Common myeloid progenitor, CD34-positive (primary cell): ENCODE data around the gene EXTL1.

ENCODE experiments used
- CTCF ChIA-PET: fragments of 350-600 bp; sonication (Branson Sonifier 250); formaldehyde crosslinking; loops from one replicate; lab custom pipeline; 2021; ENCODE audit warnings: antibody characterized with exemption; lab: Charles Lee
- POLR2A ChIA-PET: fragments of 350-600 bp; sonication (Branson Sonifier 250); formaldehyde crosslinking; loops from one replicate; lab custom pipeline; 2021; ENCODE audit warnings: antibody characterized with exemption; lab: Charles Lee
- DNase-seq, 3 donors: peaks; one replicate each; pipeline versions ENCODE4 v3.0.0 to v3.0.0-alpha.2; 2013
- H3K27ac ChIP-seq, 2 experiments: 1 replicate in 1 of 2; 2 replicates in 1 of 2; pipeline ENCODE4 v1.7.0; 2013; ENCODE audit warnings: inconsistent platforms in 2 of 2, low read length in 2 of 2, mild to moderate bottlenecking in 2 of 2, low read depth in 1 of 2, moderate library complexity in 1 of 2; ENCODE audit not compliant: severe bottlenecking in 2 of 2, insufficient read depth in 1 of 2, poor library complexity in 1 of 2
- H3K27me3 ChIP-seq, 5 experiments: replicated peaks in 2 of 5; 1 replicate in 3 of 5; 2 replicates in 2 of 5; pipeline versions ENCODE4 v1.6.1 to v1.7.0; 2013; ENCODE audit warnings: low read length in 4 of 5, mild to moderate bottlenecking in 2 of 5, moderate library complexity in 2 of 5, inconsistent platforms in 1 of 5; ENCODE audit not compliant: insufficient read depth in 5 of 5, control insufficient read depth in 4 of 5
- H3K36me3 ChIP-seq, 4 experiments: 1 replicate in 2 of 4; 2 replicates in 2 of 4; pipeline versions ENCODE4 v1.6.1 to v1.7.0; 2013; ENCODE audit warnings: low read length in 3 of 4, control low read depth in 1 of 4, mild to moderate bottlenecking in 1 of 4; ENCODE audit not compliant: control insufficient read depth in 4 of 4, insufficient read depth in 4 of 4
- H3K4me1 ChIP-seq, 4 experiments: 1 replicate in 3 of 4; 2 replicates in 1 of 4; pipeline versions ENCODE4 v1.6.1 to v1.7.1; 2013; ENCODE audit warnings: low read length in 3 of 4, mild to moderate bottlenecking in 3 of 4, control low read depth in 1 of 4, inconsistent platforms in 1 of 4, moderate library complexity in 1 of 4; ENCODE audit not compliant: control insufficient read depth in 4 of 4, insufficient read depth in 4 of 4; ENCODE audit errors: control extremely low read depth in 1 of 4
- H3K4me3 ChIP-seq, 7 experiments: 1 replicate in 4 of 7; 2 replicates in 3 of 7; pipeline versions ENCODE4 v1.5.1 to v1.7.0; 2013; ENCODE audit warnings: mild to moderate bottlenecking in 7 of 7, low read length in 6 of 7, moderate library complexity in 6 of 7, inconsistent platforms in 2 of 7, low read depth in 2 of 7, control low read depth in 1 of 7; ENCODE audit not compliant: insufficient read depth in 4 of 7, control insufficient read depth in 1 of 7; ENCODE audit errors: extremely low read depth in 1 of 7
- H3K9me3 ChIP-seq, 5 experiments: 1 replicate in 4 of 5; 2 replicates in 1 of 5; pipeline versions ENCODE4 v1.6.1 to v1.7.1; 2013; ENCODE audit warnings: low read length in 4 of 5, mild to moderate bottlenecking in 2 of 5, inconsistent platforms in 1 of 5, low read depth in 1 of 5, moderate library complexity in 1 of 5; ENCODE audit not compliant: control insufficient read depth in 4 of 5, insufficient read depth in 2 of 5; ENCODE audit errors: control extremely low read depth in 1 of 5
- WGBS: methylation state at CpG from one replicate; pipeline ENCODE4 v1.1.5; 2013; ENCODE audit not compliant: insufficient coverage; 5-methylcytosine and 5-hydroxymethylcytosine counted together

Gene EXTL1

DNA sequence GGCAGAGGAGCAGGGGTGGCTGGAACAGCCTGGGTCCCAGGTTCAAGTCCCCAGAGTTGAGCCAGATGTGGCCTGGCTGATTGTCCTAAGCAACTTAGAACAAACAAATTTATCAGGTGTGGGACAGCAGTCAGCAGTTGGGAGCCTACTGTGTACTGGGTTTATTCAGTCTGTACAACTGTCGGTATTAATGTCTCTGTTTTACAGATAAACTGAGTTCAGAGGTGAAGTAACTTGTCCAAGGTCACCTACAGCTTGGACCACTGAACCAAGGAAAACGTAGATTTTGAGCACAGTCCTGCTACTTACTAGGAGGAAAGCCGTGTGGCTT lies 60.4 kb downstream of the EXTL1 start:
- Histone ChIP-seq H3K27ac (no peak overlapping the region), H3K27me3 (peaks cover 0 to 20% (median 3%) of the 10 kb centered on the region in 5 experiments), H3K4me3 (no peak overlapping the region), H3K4me1 (no peaks in the 10 kb centered on the region), H3K36me3 (no peaks in the 10 kb centered on the region), H3K9me3 (no peaks in the 10 kb centered on the region)
- DNase-seq, result no peak
- CTCF ChIA-PET, result no interaction called here
- WGBS, result 67% methylated on average over 1 of the region's 3 CpGs
- POLR2A ChIA-PET, result no interaction called here

DNA sequence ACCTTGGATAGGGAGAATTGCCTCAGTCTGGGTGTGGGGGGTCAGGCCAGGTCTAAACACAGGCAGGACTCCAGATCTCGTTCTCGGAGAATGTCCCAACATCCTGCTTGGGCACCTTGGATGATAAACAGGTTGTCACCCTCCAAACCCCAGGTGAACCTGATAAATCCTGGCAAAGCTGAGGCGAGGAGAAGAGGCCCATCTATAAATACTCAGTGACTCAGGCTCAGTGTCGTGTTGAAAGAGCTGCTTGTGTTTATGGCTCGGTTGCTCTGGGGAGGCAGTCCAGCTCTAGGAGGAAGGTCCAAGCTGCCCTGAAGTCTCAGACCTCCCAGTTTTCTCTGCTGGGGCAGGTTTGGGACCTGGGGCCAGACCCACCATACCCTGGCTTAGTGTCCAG lies 61.6 kb downstream of the EXTL1 start:
- POLR2A ChIA-PET, result no interaction called here
- no peaks in the 10 kb centered on the region for H3K9me3 ChIP-seq
- CTCF ChIA-PET, result interaction anchor here (1.2 to 1.6 kb wide), 2 partner anchors 62 to 190 kb away, joined by 3 to 4 read pairs; no protein-coding TSS in a partner anchor

DNA sequence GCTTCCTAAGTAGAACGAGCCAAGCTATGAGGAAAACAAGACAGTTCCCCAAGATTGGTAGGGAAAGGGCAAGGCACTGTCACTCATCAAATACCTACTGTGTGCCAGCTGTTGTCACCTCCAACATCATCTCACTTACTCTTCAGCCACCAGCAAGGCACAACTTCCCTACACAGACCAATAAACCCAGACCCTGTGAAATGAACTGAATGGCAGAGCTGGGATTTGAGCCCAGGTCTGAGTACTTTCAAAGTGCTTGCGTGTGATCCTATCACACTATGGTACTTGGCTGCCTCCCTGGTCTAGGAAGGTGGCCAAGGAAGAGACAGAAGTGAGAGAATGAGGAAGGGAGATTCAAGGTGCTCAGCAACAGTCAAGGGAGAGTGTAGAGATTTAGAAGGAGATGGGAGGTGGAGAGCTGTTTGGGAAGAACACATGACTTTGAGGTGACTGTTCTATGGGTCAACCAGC lies 62.6 kb downstream of the EXTL1 start:
- Histone ChIP-seq H3K4me3 (no peak overlapping the region), H3K9me3 (no peaks in the 10 kb centered on the region), H3K36me3 (no peaks in the 10 kb centered on the region), H3K4me1 (no peaks in the 10 kb centered on the region), H3K27ac (no peak overlapping the region), H3K27me3 (peaks cover 0 to 20% (median 3%) of the 10 kb centered on the region in 5 experiments)
- ChIA-PET POLR2A (no interaction called here), CTCF (interaction anchor here (1.1 to 2.0 kb wide), 5 partner anchors 11 to 332 kb away, joined by 3 to 4 read pairs (median 3); no protein-coding TSS in a partner anchor)
- DNase-seq, result no peak
- 100% methylated on average over 1 of the region's 2 CpGs for WGBS

More for the DNA sequence above, 61.6 kb downstream of the EXTL1 start:
- H3K4me1 ChIP-seq, result no peaks in the 10 kb centered on the region
- no peak for DNase-seq
- no peak overlapping the region for H3K4me3 ChIP-seq
- peaks cover 0 to 20% (median 3%) of the 10 kb centered on the region in 5 experiments for H3K27me3 ChIP-seq
- H3K27ac ChIP-seq, result no peak overlapping the region
- H3K36me3 ChIP-seq, result no peaks in the 10 kb centered on the region
- 84% methylated on average over 5 of the region's 5 CpGs for WGBS

DNA sequence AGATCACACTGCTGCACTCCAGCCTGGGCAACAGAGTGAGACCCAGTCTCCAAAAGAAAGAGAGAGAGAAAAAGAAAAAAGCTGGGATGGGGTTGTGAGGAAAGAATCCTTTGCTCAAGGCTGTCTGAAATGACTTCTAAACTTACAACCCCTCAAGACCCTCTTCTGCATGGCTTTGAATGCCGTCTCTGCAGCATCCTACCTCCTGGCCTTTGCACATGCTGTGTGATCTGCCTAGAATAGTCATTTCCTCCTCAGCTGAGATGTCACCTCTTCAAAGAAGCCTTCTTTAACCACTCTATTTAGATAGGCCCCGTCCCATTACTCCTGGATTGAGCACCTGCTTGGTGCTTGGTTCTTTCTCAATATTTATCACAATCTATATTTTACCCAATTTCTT lies 63.3 kb downstream of the EXTL1 start:
- no peaks in the 10 kb centered on the region for H3K4me1 ChIP-seq
- WGBS, result 90% methylated on average over 2 of the region's 2 CpGs
- no peak overlapping the region for H3K27ac ChIP-seq
- no peaks in the 10 kb centered on the region for H3K36me3 ChIP-seq
- peaks cover 0 to 20% (median 3%) of the 10 kb centered on the region in 5 experiments for H3K27me3 ChIP-seq
- ChIA-PET POLR2A (no interaction called here), CTCF (interaction anchor here (0.8 to 2.0 kb wide), 6 partner anchors 10 to 331 kb away, joined by 3 to 4 read pairs (median 4); no protein-coding TSS in a partner anchor)
- H3K9me3 ChIP-seq, result no peaks in the 10 kb centered on the region
- no peak for DNase-seq
- no peak overlapping the region for H3K4me3 ChIP-seq
